Measurements from ENCODE around the gene ATXN1.

The ATXN1 gene

GRCh38 chr6:16694781-16695578 lies 66.3 kb downstream of the ATXN1 start:
- DNase-seq: no peak

- DNase-seq: no peak
Measured at GRCh38 chr6:16691324-16691723, 69.9 kb downstream of the ATXN1 start.

GRCh38 chr6:16690608-16691142 lies 70.6 kb downstream of the ATXN1 start:
- no peak for DNase-seq

- no peak for DNase-seq
Measured at GRCh38 chr6:16689788-16690607, 71.3 kb downstream of the ATXN1 start.

- DNase-seq: no peak
Measured at GRCh38 chr6:16688984-16689636, 72.2 kb downstream of the ATXN1 start.

- DNase-seq: no peak
Measured at GRCh38 chr6:16688436-16688835, 72.8 kb downstream of the ATXN1 start.

- no peak for DNase-seq
Measured at GRCh38 chr6:16687045-16687444, 74.2 kb downstream of the ATXN1 start.

GRCh38 chr6:16684896-16685554 lies 76.2 kb downstream of the ATXN1 start:
- no peak for DNase-seq

GRCh38 chr6:16684195-16684689 lies 77.0 kb downstream of the ATXN1 start:
- DNase-seq: no peak

GRCh38 chr6:16683641-16684194 lies 77.5 kb downstream of the ATXN1 start:
- DNase-seq: no peak

- DNase-seq: no peak
Measured at GRCh38 chr6:16681260-16681873, 79.9 kb downstream of the ATXN1 start.

GRCh38 chr6:16679050-16679449 lies 82.2 kb downstream of the ATXN1 start:
- no peak for DNase-seq

GRCh38 chr6:16677458-16677857 lies 83.8 kb downstream of the ATXN1 start:
- DNase-seq: no peak

- DNase-seq: no peak
Measured at GRCh38 chr6:16676978-16677377, 84.3 kb downstream of the ATXN1 start.

- DNase-seq: no peak
Measured at GRCh38 chr6:16676376-16676775, 84.9 kb downstream of the ATXN1 start.

GRCh38 chr6:16674801-16675392 lies 86.4 kb downstream of the ATXN1 start:
- DNase-seq: no peak

GRCh38 chr6:16673011-16673797 lies 88.1 kb downstream of the ATXN1 start:
- DNase-seq: no peak

- DNase-seq: no peak
Measured at GRCh38 chr6:16671302-16672289, 89.7 kb downstream of the ATXN1 start.

- no peak for DNase-seq
Measured at GRCh38 chr6:16670617-16671051, 90.6 kb downstream of the ATXN1 start.
